Right lobe of liver (tissue), 6 donors: Measurements from ENCODE around the gene CCNL1. TPM values are rescaled to one million over a fixed set of nuclear protein-coding genes. Genes with fewer than 3 reads are reported as not detected.

Source experiments
- ATAC-seq, 4 donors: fragments of 200-7000 bp; cut with Tn5 transposase; one replicate each; pipeline ENCODE4 v1.9.1; 2020; ENCODE audit warnings: mild to moderate bottlenecking in 4 of 4, moderate library complexity in 4 of 4
- DNase-seq, 3 donors: peaks; one replicate each; pipeline ENCODE4 v3.0.0-alpha.2; 2020
- H3K27ac ChIP-seq, 3 donors: fragments of 200-600 bp; one replicate each; pipeline ENCODE4 v1.8.0; 2022
- H3K27me3 ChIP-seq, 2 donors: fragments of 200-600 bp; one replicate each; pipeline ENCODE4 v1.8.0; 2022
- H3K36me3 ChIP-seq, 4 donors: fragments of 200-600 bp; sonication (generic) in 1 of 4; one replicate each; pipeline versions ENCODE4 v1.5.1 to v1.8.0; 2017 to 2022; ENCODE audit warnings: control low read depth in 1 of 4
- H3K4me1 ChIP-seq, 4 donors: fragments of 200-600 bp; sonication (generic) in 1 of 4; one replicate each; pipeline versions ENCODE4 v1.5.1 to v1.8.0; 2017 to 2022; ENCODE audit warnings: control low read depth in 1 of 4
- H3K4me3 ChIP-seq, 3 donors: fragments of 200-600 bp; one replicate each; pipeline ENCODE4 v1.8.0; 2022
- H3K9me3 ChIP-seq, 4 donors: fragments of 200-600 bp; sonication (generic) in 1 of 4; one replicate each; pipeline versions ENCODE4 v1.5.1 to v1.8.0; 2017 to 2022; ENCODE audit warnings: control low read depth in 1 of 4
- CTCF ChIP-seq, 4 donors: fragments of 200-600 bp in 3 of 4; fragments of 450-650 bp in 1 of 4; IDR thresholded peaks; one replicate each; pipeline versions ENCODE4 v1.5.1 to v1.8.0; 2016 to 2022; ENCODE audit warnings: antibody characterized with exemption in 4 of 4, mild to moderate bottlenecking in 2 of 4
- POLR2A ChIP-seq: fragments of 450-650 bp; IDR thresholded peaks from one replicate; pipeline ENCODE4 v1.6.1; 2017; ENCODE audit warnings: antibody characterized with exemption, mild to moderate bottlenecking
- WGBS: methylation state at CpG from one replicate; pipeline ENCODE4 v1.1.6; 2018; ENCODE audit warnings: low coverage, low lambda C conversion rate; ENCODE audit not compliant: insufficient coverage; ENCODE audit errors: missing lambda C conversion rate; 5-methylcytosine and 5-hydroxymethylcytosine counted together
- intact Hi-C, 2 donors: fragments of 100-400 bp; cut with DNase I; formaldehyde crosslinking; loops; one replicate each; pipeline versions ENCODE4 v1.11.2 to v1.14.1; 2022
- total RNA-seq, 6 experiments: library from RNA; depleted of rRNA in 2 of 6; stranded (reverse); fragments of >200 nt in 2 of 6; fragmentation: NEBNext Ultra II Directional in 3 of 6; extraction: Animal tissue kit (Norgen Biotek cat#: 25700) in 3 of 6; gene quantifications; one replicate each; pipeline versions ENCODE4 v1.1.0 to v1.2.4, GENCODE V29; 2016 to 2023
- donor health status: DM: no; HTN: yes; CAD: no.
- donor health status: DM: no; HTN: no; CAD: no.
- donor health status: DM: no; HTN: no; CAD: no.
- donor health status: DM: no; HTN: yes; CAD: no.
- donor health status: DM: no; HTN: yes; CAD: no.

Gene CCNL1
- total RNA-seq, 6 experiments from 2014 or later: 34.0 to 153 (median 78.5) TPM

DNA sequence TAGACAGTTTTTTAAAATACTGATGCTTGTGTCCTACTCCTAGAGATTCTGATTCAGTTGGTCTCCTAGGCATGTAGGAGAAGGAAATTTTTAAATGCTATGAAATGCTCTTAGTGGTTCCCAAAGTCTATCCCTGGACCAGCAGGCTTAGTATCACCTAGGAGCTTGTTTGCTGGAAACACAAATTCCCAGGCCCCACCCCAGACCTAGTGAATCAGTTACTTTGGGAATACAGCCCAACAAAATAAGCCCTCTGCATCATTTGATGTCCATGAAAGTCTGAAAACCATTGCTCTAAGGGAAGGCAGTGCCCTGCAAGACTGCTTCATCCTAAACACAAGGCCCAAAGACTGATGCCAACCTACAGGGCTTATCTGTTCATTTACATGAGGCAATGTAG, 36.3 kb downstream of the CCNL1 start:
- intact Hi-C loops: no loop called here
- no peaks in the 10 kb centered on the region for H3K27me3 ChIP-seq
- H3K9me3 ChIP-seq: no peaks in the 10 kb centered on the region
- peak overlapping the region in 2 of 3 donors; percentile 18 to 48 for H3K27ac ChIP-seq
- no peak overlapping the region for H3K4me3 ChIP-seq
- peak in 1 of 3 donors; percentile 61 for DNase-seq
- H3K36me3 ChIP-seq: no peaks in the 10 kb centered on the region
- H3K4me1 ChIP-seq: peaks cover 0 to 79% (median 22%) of the 10 kb centered on the region in 4 donors
- TF ChIP-seq POLR2A (no peak), CTCF (IDR thresholded peaks at IDR 0.05) (no peak)
- peak; percentile 23 to 48 (median 32) for ATAC-seq

- intact Hi-C loops: no loop called here
- peak overlapping the region in 2 of 3 donors; percentile 18 to 48 for H3K27ac ChIP-seq
- H3K4me3 ChIP-seq: no peak overlapping the region
- ATAC-seq (no peak), DNase-seq (no peak)
- H3K36me3 ChIP-seq: no peaks in the 10 kb centered on the region
- 43% methylated on average over 3 of the region's 3 CpGs for WGBS
- peaks cover 0 to 72% (median 19%) of the 10 kb centered on the region in 4 donors for H3K4me1 ChIP-seq
- no peak for TF ChIP-seq CTCF (IDR thresholded peaks at IDR 0.05)
- TF ChIP-seq POLR2A: no peak
- H3K9me3 ChIP-seq: no peaks in the 10 kb centered on the region
- H3K27me3 ChIP-seq: no peaks in the 10 kb centered on the region
These were observed 37.0 kb downstream of the CCNL1 start for GRCh38 chr3:157122832-157123427.

DNA sequence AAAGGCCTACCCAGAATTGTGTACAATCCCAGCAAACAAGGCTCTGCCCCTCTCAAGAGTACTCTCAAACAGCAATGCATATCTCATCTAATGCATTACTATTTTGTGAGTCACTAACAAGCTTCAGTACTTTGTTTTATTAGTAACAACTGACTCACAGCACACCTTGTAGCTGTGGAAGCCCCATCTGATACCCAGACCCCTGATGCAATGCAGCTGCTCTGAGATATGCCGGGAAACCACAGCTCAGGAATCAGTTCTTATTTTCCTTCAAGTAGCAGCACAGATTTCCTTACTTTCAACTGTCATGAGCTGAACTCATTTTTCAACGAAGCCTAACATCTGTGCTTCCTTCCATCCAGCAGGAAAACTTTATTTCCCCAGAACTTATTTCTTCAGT, 37.8 kb downstream of the CCNL1 start:
- Histone ChIP-seq H3K4me3 (no peak overlapping the region), H3K27me3 (no peaks in the 10 kb centered on the region), H3K27ac (peak overlapping the region; percentile 71 to 97 (median 94)), H3K4me1 (peaks cover 0 to 64% (median 16%) of the 10 kb centered on the region in 4 donors), H3K36me3 (no peaks in the 10 kb centered on the region), H3K9me3 (no peaks in the 10 kb centered on the region)
- 52% methylated on average over 2 of the region's 2 CpGs for WGBS
- TF ChIP-seq CTCF (IDR thresholded peaks at IDR 0.05): no peak
- no peak for TF ChIP-seq POLR2A
- DNase-seq (no peak), ATAC-seq (peak in 1 of 4 donors; percentile 37)
- intact Hi-C loops: no loop called here

- DNase-seq (no peak), ATAC-seq (no peak)
- Histone ChIP-seq H3K27me3 (no peaks in the 10 kb centered on the region), H3K9me3 (no peaks in the 10 kb centered on the region), H3K27ac (peak overlapping the region; percentile 40 to 97 (median 94)), H3K4me1 (peaks cover 0 to 61% (median 16%) of the 10 kb centered on the region in 4 donors), H3K36me3 (no peaks in the 10 kb centered on the region), H3K4me3 (no peak overlapping the region)
- TF ChIP-seq POLR2A (no peak), CTCF (IDR thresholded peaks at IDR 0.05) (no peak)
- 29% methylated on average over 1 of the region's 1 CpG for WGBS
- intact Hi-C loops: no loop called here
These were observed 38.4 kb downstream of the CCNL1 start for GRCh38 chr3:157121522-157121921.
